GM12891 (cell line): ENCODE measurements around the gene CBLC.

Source experiments
- PAX5 ChIP-seq: IDR thresholded peaks from 2 replicates; pipeline ENCODE4 v1.6.1; 2011; ENCODE audit warnings: low read length, moderate library complexity, mild to moderate bottlenecking; ENCODE audit not compliant: insufficient read depth, severe bottlenecking
- POLR2A ChIP-seq: IDR thresholded peaks from 2 replicates; pipeline ENCODE4 v1.6.1; 2011; ENCODE audit warnings: low read depth, low read length, control low read depth
- POLR2AphosphoS5 ChIP-seq: IDR thresholded peaks from 2 replicates; pipeline ENCODE4 v1.6.1; 2011; ENCODE audit warnings: low read depth, low read length, control low read depth
- POU2F2 ChIP-seq: IDR thresholded peaks from 2 replicates; pipeline ENCODE4 v1.6.1; 2011; ENCODE audit warnings: low read depth, mild to moderate bottlenecking, control low read depth, low read length, moderate library complexity
- SPI1 ChIP-seq: IDR thresholded peaks from 2 replicates; pipeline ENCODE4 v1.6.1; 2011; ENCODE audit warnings: low read depth, low read length, control low read depth
- TAF1 ChIP-seq: IDR thresholded peaks from 2 replicates; pipeline ENCODE4 v1.6.1; 2011; ENCODE audit warnings: low read depth, low read length, control low read depth

DNA sequence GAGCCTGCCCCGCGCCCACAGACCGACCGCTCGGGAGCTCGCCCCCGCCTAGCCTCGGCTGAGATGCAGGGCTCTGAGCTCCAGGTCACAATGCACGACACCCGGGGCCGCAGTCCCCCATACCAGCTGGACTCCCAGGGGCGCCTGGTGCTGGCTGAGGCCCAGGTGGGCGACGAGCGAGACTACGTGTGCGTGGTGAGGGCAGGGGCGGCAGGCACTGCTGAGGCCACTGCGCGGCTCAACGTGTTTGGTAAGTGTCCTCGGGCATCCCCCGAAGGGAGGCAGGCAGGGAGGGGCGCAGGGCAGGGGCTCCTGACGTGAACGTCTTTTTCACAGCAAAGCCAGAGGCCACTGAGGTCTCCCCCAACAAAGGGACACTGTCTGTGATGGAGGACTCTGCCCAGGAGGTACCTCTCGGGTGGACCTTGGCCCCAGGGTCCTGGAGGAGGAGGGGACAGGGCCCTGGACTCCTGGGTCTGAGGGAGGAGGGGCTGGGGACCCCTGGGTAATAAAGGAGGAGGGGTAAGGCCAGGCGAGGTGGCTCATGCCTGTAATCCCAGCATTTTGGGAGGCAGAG, 34.5 kb downstream of the CBLC start:
- no peak for TF ChIP-seq TAF1
- no peak for TF ChIP-seq POLR2AphosphoS5
- TF ChIP-seq POLR2A = no peak
- TF ChIP-seq SPI1 = no peak
- no peak for TF ChIP-seq PAX5
- no peak for TF ChIP-seq POU2F2
